GM21786 (cell line): Measurements from ENCODE around the gene ACY1.

Experiments used
- ATAC-seq: cut with Tn5 transposase; IDR thresholded peaks from one replicate; pipeline ENCODE4 v1.9.1; 2021; ENCODE audit not compliant: unreplicated experiment

Gene ACY1

DNA sequence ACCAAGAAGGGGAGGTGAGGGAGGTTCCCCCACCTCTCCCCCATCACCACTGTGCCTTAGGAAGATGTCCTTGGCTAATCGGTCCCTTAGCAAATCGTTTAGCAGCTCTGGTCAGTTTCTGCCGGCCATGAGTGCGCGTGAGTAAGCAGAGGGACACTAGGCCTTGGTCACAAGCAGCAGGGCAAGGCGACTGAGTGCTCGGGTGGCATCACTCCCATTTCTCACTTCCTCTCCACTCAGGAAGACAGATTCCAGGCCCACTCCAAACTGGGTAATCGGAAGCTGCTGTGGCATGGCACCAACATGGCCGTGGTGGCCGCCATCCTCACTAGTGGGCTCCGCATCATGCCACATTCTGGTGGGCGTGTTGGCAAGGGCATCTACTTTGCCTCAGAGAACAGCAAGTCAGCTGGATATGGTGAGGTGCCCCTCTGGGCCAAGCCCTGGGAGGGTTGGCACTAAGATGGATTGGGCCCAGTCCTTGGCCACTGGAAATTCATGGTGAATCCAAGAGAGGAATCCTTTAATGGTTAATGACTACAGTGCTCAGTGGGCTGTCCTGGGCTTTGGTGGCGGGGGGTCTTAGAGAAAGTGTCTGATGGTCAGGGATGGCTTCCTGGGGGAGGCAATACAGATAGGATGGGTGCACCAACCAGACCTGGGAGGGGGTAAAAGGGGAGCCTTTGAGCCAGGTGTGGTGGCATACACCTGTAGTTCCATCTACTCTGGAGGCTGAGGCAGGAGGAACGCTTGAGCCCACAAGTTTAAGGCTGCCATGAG, 37.2 kb upstream of the ACY1 start:
- no peak for ATAC-seq

DNA sequence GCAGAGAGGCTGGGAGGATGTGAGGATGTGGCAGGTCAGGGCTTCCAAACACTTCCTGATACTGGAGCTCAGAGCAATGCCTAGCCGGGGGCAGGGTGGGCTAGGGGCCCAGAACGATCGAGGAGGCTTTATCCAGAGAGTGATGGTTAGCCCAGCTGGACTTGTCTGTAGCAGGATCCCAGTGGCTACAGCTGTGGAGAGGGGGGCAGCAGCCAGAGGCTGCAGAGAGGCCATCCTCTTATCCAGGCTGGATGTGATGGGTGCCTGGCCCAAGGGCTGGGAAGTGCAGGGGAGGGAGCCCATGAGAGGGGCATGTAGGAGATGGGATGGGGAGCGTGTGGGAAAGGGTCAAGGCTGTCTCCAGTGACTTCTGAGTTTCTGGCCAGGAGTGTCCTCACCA, 36.5 kb upstream of the ACY1 start:
- no peak for ATAC-seq

DNA sequence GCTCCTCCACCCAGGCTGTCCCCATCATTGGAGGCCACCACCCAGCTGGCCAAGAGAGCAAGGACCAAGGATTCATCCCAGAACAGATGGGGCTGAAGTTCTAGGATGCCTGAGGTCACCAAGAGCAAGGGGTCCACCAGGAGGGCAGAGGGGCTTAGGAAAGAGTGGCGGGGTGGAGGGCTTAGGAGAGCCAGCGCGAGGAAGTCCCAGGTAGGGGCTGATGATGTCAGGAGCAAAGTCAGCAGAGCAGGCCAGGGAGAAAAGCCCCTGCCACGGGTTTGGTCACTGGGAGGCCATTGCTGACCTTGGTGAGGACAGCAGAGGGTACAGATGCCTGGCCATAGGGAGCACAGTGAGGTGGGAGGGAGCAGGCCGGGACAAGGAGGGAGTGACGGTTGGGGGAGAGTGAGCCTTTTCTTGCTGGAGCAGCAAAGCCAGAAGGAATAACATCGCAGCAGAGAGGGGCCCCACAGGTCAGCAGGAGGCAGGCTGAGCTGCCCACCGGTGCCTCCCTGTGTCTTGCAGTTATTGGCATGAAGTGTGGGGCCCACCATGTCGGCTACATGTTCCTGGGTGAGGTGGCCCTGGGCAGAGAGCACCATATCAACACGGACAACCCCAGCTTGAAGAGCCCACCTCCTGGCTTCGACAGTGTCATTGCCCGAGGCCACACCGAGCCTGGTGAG, 36.0 kb upstream of the ACY1 start:
- ATAC-seq = no peak

DNA sequence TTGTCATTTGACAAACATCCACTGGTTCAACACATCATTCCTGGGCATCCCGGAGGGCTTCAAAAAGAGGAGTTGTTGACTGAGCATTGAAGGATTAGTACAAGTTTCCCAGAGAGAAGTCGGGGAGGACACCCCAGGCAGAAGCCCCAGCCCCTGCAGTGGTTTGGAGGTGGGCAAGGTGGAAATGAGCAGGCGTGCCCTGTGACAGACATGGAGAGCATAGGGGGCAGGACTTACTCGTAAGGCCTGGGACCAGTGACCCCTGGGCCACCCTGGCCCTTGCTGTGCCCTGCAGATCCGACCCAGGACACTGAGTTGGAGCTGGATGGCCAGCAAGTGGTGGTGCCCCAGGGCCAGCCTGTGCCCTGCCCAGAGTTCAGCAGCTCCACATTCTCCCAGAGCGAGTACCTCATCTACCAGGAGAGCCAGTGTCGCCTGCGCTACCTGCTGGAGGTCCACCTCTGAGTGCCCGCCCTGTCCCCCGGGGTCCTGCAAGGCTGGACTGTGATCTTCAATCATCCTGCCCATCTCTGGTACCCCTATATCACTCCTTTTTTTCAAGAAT, 35.2 kb upstream of the ACY1 start:
- no peak for ATAC-seq

DNA sequence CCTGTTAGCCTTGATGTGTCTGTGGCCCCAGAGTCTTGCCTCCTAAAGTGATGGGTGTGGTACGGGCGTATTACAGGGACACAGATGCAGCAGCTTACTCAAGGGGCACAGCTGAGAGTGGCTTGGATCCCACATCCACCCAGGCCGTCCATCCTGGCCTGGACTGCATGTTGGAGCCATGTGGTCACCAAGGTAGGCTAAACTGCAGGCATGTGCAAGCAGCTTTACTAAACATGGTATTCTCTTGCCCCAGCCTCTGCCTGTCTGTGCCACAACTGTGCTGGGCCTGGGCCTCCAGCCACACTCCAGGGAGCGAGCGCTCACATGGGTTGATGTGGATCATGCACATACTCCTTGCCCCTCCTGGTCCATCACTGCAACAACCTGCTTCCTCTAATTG, 34.2 kb upstream of the ACY1 start:
- no peak for ATAC-seq

DNA sequence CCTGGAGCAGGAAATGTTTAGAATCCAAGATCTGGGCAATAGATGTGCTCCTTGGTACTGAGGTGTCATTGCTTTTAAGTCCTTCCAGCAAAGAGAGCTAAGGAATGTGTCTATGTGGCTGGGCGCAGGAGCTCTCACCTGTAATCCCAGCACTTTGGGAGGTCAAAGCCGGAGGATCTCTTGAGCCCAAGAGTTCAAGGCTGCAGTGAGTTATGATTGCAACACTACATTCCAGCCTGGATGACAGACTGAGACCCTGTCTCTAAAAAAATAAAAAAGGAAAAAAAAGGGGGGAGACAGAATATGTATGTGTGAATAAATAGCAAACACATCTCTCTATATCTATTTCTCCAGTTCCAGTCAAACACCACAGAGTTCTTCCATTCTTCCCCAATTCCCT, 32.4 kb upstream of the ACY1 start:
- no peak for ATAC-seq

DNA sequence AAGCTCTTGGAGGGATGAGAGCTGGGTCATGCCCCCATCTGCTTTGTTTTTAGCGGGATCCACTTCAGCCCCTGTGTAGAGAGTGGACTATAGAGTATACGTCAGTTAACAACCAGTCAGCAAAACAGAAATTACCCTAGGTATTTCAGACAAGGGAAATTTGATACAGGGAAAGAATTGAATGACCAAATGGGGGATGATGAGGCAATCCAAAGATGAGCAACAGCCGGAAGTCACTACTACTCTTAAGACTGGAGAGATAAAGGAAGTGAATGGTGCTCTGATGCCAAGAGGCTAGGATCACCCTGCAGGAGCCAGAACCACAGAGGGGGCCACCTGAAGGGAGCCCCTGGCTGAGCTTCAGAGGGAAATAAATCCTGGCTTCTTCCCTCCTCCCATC, 29.9 kb upstream of the ACY1 start:
- no peak for ATAC-seq

DNA sequence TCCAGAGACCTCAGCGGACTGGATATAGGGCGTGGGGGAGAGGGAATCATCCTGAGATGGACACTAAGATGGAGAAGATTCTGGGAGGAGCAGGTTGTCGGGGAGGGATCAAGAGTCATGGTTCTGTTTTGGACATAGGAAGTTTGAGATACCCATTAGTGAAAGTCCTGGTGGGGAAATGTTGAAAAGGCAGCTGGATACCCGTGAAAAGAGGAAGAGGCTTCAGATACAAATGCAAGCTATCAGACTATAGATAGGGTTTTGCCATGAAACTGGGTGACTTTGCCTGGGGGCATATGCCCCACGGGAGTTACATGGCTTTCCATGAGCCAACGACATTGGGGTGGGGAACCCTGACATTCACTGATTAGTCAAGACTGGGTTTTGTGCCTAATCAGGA, 29.2 kb upstream of the ACY1 start:
- no peak for ATAC-seq

DNA sequence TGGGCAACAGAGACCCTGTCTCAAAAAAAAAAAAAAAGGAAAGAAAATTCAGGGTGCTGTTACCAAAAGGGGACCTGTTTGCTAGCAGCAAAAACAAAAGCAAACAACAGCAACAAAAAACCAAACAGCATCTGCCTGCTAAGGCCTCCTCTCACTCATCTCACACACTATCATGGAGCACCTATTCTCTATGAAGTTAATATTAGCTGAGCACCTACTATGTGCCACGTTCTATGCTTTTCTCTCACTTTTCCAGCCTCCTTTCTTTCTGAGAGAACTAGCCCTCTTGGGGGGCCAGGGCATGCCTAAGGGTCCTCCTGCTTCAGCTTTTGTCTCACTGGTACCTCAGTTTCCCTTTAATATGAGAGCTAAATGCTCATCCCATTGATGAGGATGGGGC, 28.6 kb upstream of the ACY1 start:
- ATAC-seq = no peak

DNA sequence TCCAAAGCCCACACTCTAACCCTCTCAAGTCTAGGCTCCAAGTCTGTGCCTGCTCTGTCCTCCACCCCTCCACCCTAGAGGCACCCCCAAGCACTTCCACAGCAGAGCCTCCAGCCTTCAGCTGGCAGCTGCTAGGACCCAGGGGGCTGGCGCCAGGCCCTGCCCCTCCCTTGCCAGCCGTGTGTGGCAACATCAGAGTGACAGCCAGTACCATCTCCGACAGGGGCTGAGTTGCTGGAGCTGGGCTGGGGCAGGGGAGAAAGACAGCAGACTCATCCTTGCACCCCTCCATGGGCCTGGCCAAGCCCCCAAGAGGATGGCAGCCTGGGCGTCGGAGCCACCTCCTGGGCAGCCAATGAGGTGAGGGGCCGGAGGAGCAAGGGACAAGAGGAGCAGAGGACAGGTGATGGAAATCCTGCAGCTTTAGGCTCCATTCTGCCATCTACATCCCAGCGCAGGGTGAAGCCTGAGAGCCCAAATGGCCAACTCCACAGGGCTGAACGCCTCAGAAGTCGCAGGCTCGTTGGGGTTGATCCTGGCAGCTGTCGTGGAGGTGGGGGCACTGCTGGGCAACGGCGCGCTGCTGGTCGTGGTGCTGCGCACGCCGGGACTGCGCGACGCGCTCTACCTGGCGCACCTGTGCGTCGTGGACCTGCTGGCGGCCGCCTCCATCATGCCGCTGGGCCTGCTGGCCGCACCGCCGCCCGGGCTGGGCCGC, 28.0 kb upstream of the ACY1 start, which contains the start of gene GPR62:
GPR62 (plus strand) TSS at position 207 of the 718 bp plus-strand sequence; CDS start at position 479, 272 bp downstream.
- ATAC-seq = no peak

DNA sequence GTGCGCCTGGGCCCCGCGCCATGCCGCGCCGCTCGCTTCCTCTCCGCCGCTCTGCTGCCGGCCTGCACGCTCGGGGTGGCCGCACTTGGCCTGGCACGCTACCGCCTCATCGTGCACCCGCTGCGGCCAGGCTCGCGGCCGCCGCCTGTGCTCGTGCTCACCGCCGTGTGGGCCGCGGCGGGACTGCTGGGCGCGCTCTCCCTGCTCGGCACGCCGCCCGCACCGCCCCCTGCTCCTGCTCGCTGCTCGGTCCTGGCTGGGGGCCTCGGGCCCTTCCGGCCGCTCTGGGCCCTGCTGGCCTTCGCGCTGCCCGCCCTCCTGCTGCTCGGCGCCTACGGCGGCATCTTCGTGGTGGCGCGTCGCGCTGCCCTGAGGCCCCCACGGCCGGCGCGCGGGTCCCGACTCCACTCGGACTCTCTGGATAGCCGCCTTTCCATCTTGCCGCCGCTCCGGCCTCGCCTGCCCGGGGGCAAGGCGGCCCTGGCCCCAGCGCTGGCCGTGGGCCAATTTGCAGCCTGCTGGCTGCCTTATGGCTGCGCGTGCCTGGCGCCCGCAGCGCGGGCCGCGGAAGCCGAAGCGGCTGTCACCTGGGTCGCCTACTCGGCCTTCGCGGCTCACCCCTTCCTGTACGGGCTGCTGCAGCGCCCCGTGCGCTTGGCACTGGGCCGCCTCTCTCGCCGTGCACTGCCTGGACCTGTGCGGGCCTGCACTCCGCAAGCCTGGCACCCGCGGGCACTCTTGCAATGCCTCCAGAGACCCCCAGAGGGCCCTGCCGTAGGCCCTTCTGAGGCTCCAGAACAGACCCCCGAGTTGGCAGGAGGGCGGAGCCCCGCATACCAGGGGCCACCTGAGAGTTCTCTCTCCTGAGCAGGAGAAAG, 27.2 kb upstream of the ACY1 start:
- no peak for ATAC-seq

DNA sequence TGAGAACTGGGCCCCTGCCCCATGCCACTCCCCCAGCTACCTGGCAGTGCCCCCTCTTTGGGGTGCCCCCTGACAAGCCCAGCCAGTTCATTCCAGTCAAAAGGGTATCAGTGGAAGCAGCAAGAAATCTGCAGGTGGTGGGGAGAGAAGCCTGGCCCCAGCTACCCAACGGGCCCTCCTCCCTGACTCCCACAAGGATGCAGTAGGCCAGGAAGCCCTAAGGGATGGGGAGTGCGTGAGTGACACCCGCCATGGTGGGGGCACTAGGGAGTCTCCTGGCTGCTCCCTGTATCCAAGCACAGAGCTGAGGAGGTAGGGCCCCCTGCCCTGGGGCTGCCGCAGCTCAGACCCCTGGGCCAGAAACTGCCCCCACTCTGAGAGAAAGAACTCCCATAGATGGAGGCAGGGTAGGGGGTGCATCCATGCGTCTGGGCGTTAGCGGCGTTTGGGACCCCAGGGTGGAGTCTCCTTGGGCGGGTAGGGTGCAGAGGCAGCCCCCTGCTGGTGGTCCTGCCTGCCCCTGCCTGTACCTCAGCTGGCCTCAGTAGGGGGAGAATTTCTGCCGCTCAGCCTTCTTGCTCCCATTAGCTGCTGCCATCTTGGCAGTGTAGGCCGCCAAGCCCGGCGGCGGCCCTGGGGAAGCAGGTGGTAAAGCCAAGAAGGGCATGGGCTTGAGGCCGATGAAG, 25.7 kb upstream of the ACY1 start:
- no peak for ATAC-seq

DNA sequence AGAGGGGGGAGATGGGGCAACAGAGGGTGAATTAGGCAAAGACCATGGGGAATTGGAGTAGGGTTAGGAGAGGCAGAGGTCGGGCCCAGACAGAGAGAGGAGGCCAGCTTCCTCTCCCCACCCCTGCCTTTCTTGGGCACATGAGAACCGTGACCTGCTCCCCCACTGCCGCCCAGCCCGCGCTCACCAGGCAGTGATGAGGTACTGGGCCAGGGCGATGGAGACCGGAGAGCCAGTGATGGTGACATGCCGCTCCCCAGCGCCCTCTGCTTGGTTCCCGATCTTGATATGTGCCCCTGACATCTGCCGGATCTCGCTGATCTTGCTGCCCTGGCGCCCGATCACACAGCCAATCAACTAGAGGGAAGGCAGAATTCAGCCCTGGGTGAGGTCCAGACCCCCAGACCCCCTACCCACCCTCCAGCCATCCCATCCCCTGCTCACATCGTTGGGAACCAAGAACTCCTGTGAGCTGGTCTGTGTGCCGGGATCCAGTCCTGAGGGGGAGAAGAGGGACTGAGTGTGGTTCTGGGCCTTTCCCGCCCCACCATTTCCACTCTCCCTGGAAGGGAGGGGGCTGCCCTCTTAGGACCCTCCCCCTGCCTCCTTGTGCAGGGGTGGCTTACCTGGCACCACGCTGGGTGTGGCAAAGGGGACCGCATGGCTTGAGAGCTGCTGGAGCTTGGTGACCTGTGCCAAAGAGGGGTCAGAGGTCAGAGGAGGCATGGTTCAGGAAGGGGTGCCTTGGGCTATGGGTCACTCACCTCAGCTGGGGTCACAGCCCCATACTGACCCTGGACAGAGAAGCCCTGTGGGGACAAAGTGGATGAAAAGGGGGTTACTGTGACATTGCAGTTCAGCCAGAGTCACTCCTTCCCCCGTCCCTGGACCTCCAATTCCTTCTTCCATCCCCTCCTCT, 24.5 kb upstream of the ACY1 start:
- no peak for ATAC-seq

DNA sequence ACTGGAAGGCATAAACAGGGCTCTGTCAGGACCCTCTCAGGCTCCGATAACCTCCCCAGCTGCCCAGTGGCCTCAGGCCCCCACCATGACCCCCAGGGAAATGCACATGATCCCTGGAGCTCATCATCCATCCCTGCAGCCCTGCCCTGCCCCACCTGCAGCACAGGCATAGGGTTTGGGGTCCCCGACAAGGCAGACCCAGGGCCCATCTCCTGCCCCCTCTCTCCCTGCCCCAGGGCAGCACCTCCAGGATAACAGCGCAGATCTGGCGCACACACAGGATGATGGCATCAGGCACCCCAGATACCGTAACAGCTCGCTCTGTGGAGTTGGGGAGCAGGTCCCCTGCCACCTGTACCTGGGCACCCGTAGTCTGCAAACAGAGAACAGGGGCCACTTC, 23.7 kb upstream of the ACY1 start:
- ATAC-seq = no peak

DNA sequence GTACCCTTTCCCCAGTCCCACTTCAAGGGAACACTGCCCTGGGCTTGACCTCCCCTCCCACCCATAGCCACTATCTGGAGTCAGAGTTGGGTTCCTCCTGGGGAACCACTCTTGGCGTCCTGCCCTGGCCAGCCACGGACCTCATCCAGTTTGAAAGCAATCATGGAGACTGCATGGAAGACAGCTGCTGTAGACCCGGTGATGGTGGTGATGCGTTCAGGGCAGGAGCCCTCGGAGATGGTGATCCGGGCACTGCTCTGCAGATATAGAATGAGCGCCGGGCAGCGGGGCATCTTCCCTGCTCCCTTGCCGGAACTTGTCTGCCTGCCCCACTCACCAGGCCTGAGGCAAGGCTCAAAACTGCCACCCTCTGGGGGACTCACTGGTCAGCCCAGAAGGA, 22.9 kb upstream of the ACY1 start:
- ATAC-seq = no peak

DNA sequence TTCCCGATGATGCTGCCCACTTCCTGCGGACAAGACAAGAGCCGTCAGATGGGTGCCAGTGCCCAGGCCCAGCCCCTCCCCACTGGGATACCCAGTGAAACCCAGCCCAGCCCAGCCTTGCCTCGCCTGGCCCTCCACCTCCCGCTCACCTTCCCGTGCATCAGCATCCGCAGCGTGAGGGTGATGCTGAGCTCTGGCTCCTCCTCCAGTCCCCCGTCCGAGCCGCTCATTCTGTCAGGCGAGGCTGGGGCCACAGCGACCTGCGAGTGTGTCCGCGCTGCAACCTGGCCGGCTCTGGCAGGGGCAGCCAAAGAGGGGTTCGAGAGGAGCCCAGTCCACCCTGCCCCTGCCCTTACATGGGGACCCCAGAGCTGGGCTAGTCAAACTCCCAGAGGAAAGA, 22.3 kb upstream of the ACY1 start:
- no peak for ATAC-seq

DNA sequence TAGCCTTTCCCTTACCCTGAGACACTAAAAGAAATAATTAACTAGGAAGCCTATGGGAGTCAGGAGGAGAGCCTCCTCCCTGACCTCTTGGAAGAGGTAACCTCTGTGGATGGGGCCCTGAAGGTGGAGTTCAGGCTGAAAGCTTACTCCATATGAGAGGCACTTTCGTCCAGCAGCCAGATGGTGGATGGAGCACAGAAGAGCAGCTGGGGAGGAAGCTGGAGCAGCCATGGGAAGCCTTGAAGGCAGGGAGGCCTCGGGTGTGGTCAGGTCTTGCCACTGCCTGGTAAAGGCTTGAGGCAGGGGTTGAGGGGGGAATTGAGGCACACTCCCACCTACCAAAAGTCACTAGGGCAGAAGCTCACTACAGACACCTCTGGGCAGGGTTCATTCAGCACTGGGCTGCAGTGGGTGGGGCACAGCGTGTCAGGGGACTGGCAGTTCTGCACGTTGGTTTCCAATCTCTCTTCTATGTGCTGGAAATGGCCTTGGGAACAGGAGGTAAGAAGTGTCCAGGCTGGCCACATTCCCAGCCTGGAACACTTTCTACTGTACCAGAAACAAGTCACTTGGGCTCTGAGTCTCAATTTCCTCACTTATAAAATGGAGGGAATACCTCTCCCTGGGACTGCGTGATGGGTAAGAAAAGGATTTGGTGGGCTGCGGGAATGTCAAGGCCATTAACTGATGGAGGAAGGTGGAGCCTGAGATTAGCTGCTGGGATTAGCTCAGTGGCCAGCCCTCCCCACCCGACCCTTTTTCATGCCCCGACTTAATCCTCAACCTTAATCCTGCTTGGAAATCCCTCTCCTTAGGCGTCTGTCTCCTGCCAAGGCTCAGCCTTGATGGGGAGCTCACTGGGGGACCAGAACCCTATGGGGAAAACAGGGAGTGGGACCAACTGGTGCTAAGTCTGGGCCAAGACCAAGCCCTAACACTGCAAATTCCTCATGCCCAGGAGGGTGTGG, 21.4 kb upstream of the ACY1 start:
- no peak for ATAC-seq
